ENCODE data around the gene CCL15. TPM values are rescaled to one million over a fixed set of nuclear protein-coding genes. Genes with fewer than 3 reads are reported as not detected.
A peak's percentile ranks its signal among the peaks of the same experiment; 100 is the strongest.

The CCL15 gene
- total RNA-seq, 6 experiments from 2014 or later, result 11.0 to 19.2 (median 16.2) TPM

GRCh38 chr17:35977509-35977908 lies 23.8 kb downstream of the CCL15 start:
- ATAC-seq, result no peak
- peaks cover 0 to 11% (median 0%) of the 10 kb centered on the region in 4 donors for H3K36me3 ChIP-seq
- 78% methylated on average over 1 of the region's 7 CpGs for WGBS (ENCODE audit: insufficient coverage, low coverage, low lambda C conversion rate, missing lambda C conversion rate)
- H3K27ac ChIP-seq, result peak overlapping the region in 1 of 3 donors; percentile 74
- peaks cover 0 to 78% (median 36%) of the 10 kb centered on the region in 4 donors for H3K4me1 ChIP-seq
- TF ChIP-seq CTCF (IDR thresholded peaks at IDR 0.05), result no peak
- TF ChIP-seq POLR2A (IDR thresholded peaks at IDR 0.05), result no peak
- no peak for DNase-seq
- no peak overlapping the region for H3K4me3 ChIP-seq
- H3K27me3 ChIP-seq, result no peaks in the 10 kb centered on the region
- no peaks in the 10 kb centered on the region for H3K9me3 ChIP-seq
- intact Hi-C loops (cut with DNase I), result no loop called here

GRCh38 chr17:35973333-35974260 lies 27.8 kb downstream of the CCL15 start:
- DNase-seq, result peak; percentile 81 to 94 (median 92)
- TF ChIP-seq CTCF (IDR thresholded peaks at IDR 0.05) (no peak), POLR2A (IDR thresholded peaks at IDR 0.05) (no peak)
- WGBS (ENCODE audit: insufficient coverage, low coverage, low lambda C conversion rate, missing lambda C conversion rate), result 15% methylated on average over 10 of the region's 10 CpGs

GRCh38 chr17:35972945-35973332 lies 28.4 kb downstream of the CCL15 start:
- peak in 3 of 4 donors; percentile 4 to 15 (median 5) for ATAC-seq
- WGBS (ENCODE audit: insufficient coverage, low coverage, low lambda C conversion rate, missing lambda C conversion rate), result 20% methylated on average over 4 of the region's 4 CpGs
- no peak overlapping the region for H3K4me3 ChIP-seq
- DNase-seq, result no peak
- intact Hi-C loops (cut with DNase I), result no loop called here
- H3K4me1 ChIP-seq, result peaks cover 0 to 82% (median 40%) of the 10 kb centered on the region in 4 donors
- no peaks in the 10 kb centered on the region for H3K9me3 ChIP-seq
- TF ChIP-seq CTCF (IDR thresholded peaks at IDR 0.05) (no peak), POLR2A (IDR thresholded peaks at IDR 0.05) (no peak)
- H3K27ac ChIP-seq, result peak overlapping the region; percentile 19 to 74 (median 54)
- no peaks in the 10 kb centered on the region for H3K36me3 ChIP-seq
- H3K27me3 ChIP-seq, result no peaks in the 10 kb centered on the region

More at GRCh38 chr17:35973333-35974260, 27.8 kb downstream of the CCL15 start:
- H3K4me1 ChIP-seq, result peaks cover 0 to 87% (median 43%) of the 10 kb centered on the region in 4 donors
- no peaks in the 10 kb centered on the region for H3K27me3 ChIP-seq
- peak overlapping the region; percentile 54 to 74 (median 68) for H3K27ac ChIP-seq
- ATAC-seq, result peak; percentile 70 to 80 (median 74)
- H3K36me3 ChIP-seq, result peaks cover 0 to 3% (median 0%) of the 10 kb centered on the region in 4 donors
- no peaks in the 10 kb centered on the region for H3K9me3 ChIP-seq
- H3K4me3 ChIP-seq, result no peak overlapping the region
- intact Hi-C loops (cut with DNase I), result no loop called here

DNA sequence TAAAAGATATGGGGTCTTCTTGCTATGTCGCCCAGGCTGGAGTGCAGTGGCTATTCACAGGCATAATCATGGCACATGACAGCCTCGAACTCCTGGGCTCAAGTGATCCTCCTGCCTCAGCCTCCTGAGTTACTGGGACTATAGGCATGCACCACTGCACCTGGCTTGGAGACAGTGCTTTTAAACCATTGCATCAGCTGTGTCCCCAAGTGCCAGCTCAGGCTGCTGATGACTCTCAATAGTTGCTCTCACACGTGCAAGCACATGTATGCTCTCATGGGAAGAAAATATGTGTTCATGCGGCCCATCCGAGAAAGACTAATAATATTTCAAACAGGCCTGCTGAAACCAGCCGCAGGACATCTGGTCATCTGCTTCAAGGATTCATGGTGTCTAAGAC lies 28.8 kb downstream of the CCL15 start:
- no peak overlapping the region for H3K4me3 ChIP-seq
- H3K9me3 ChIP-seq, result no peaks in the 10 kb centered on the region
- intact Hi-C loops (cut with DNase I), result no loop called here
- no peaks in the 10 kb centered on the region for H3K36me3 ChIP-seq
- TF ChIP-seq CTCF (IDR thresholded peaks at IDR 0.05) (no peak), POLR2A (IDR thresholded peaks at IDR 0.05) (no peak)
- H3K4me1 ChIP-seq, result peaks cover 0 to 78% (median 39%) of the 10 kb centered on the region in 4 donors
- no peaks in the 10 kb centered on the region for H3K27me3 ChIP-seq
- 29% methylated on average over 4 of the region's 6 CpGs for WGBS (ENCODE audit: insufficient coverage, low coverage, low lambda C conversion rate, missing lambda C conversion rate)
- peak overlapping the region; percentile 19 to 74 (median 54) for H3K27ac ChIP-seq
- ATAC-seq, result no peak
- DNase-seq, result no peak
